PFSK-1 (cell line): ENCODE data around the gene CNOT3.

Experiments
- FOXP2 ChIP-seq: optimal IDR thresholded peaks from 2 replicates; pipeline ENCODE3; 2011; ENCODE audit warnings: borderline replicate concordance, control low read depth, inconsistent platforms; ENCODE audit not compliant: insufficient read depth; ENCODE audit errors: extremely low read length, extremely low read depth
- POLR2AphosphoS5 ChIP-seq: IDR thresholded peaks from 2 replicates; pipeline ENCODE4 v1.6.1; 2012; ENCODE audit warnings: low read depth, mild to moderate bottlenecking, control low read depth, low read length, moderate library complexity
- SIN3A ChIP-seq: IDR thresholded peaks from 2 replicates; pipeline ENCODE4 v1.6.1; 2012; ENCODE audit warnings: mild to moderate bottlenecking, low read length, moderate library complexity, borderline replicate concordance; ENCODE audit not compliant: insufficient read depth
- TAF1 ChIP-seq: IDR thresholded peaks from 2 replicates; pipeline ENCODE4 v1.6.1; 2012; ENCODE audit warnings: low read length, control low read depth, borderline replicate concordance; ENCODE audit not compliant: insufficient read depth
- TF ChIP-seq, protein P1 (sequence below), 2 experiments: IDR thresholded peaks; 2 replicates each; pipeline versions ENCODE4 v1.6.1 to v1.8.0; 2011 to 2012; ENCODE audit warnings: low read depth in 2 of 2, low read length in 2 of 2, control low read depth in 1 of 2, inconsistent platforms in 1 of 2, mild to moderate bottlenecking in 1 of 2, moderate library complexity in 1 of 2; ENCODE audit not compliant: insufficient read depth in 1 of 2

CNOT3 gene

GRCh38 chr19:54188215-54188871 lies 50.8 kb downstream of the CNOT3 start:
- TF ChIP-seq, protein P1, sequence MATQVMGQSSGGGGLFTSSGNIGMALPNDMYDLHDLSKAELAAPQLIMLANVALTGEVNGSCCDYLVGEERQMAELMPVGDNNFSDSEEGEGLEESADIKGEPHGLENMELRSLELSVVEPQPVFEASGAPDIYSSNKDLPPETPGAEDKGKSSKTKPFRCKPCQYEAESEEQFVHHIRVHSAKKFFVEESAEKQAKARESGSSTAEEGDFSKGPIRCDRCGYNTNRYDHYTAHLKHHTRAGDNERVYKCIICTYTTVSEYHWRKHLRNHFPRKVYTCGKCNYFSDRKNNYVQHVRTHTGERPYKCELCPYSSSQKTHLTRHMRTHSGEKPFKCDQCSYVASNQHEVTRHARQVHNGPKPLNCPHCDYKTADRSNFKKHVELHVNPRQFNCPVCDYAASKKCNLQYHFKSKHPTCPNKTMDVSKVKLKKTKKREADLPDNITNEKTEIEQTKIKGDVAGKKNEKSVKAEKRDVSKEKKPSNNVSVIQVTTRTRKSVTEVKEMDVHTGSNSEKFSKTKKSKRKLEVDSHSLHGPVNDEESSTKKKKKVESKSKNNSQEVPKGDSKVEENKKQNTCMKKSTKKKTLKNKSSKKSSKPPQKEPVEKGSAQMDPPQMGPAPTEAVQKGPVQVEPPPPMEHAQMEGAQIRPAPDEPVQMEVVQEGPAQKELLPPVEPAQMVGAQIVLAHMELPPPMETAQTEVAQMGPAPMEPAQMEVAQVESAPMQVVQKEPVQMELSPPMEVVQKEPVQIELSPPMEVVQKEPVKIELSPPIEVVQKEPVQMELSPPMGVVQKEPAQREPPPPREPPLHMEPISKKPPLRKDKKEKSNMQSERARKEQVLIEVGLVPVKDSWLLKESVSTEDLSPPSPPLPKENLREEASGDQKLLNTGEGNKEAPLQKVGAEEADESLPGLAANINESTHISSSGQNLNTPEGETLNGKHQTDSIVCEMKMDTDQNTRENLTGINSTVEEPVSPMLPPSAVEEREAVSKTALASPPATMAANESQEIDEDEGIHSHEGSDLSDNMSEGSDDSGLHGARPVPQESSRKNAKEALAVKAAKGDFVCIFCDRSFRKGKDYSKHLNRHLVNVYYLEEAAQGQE (IDR thresholded peaks at IDR 0.05; ENCODE audit: insufficient read depth in 1 of 2, low read depth in 2 of 2, low read length in 2 of 2): no peak
- TF ChIP-seq POLR2AphosphoS5 (no peak), SIN3A (no peak), FOXP2 (no peak), TAF1 (no peak)

DNA sequence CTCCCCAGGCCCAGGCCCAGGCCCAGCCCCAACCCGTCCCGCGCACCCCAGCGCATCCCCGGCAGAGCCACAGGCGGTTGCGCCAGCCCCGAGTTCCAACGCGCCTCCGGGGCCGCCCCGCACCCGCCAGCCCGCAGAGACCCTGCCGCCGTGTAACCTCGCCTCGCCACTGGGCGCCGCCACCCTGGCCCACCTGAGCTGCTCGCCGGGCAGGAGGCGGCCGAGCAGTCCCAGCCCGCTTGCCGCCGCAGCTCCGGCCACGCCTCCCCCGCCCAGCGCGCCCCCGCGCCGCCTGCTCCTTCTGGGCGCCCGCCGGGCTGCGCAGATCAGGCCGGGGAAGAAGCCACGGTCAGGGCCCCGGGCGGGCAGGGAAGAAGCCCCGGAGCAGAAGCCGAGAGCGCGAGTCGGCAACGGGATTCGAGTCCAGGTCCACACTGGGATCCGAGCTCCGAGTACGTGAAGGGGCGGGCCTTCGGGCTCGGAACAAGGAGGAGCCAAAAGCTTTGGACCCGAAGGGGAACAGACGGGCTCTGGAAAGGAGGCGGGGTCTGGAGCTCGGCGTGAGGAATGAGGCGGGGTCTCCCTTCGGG lies 51.7 kb downstream of the CNOT3 start, which contains the start of gene MBOAT7:
TSS of gene MBOAT7 (minus strand) at position 436 of the 590 bp plus-strand sequence. CDS start 1,072 bp downstream, outside the sequence.
- TF ChIP-seq FOXP2 (peak; percentile 46), SIN3A (no peak), TAF1 (peak; percentile 80; the same call in 1 of the 2 replicates), POLR2AphosphoS5 (peak; percentile 86; the same call in 1 of the 2 replicates)
- TF ChIP-seq, protein P1 (IDR thresholded peaks at IDR 0.05; ENCODE audit: insufficient read depth in 1 of 2, low read depth in 2 of 2, low read length in 2 of 2): no peak

DNA sequence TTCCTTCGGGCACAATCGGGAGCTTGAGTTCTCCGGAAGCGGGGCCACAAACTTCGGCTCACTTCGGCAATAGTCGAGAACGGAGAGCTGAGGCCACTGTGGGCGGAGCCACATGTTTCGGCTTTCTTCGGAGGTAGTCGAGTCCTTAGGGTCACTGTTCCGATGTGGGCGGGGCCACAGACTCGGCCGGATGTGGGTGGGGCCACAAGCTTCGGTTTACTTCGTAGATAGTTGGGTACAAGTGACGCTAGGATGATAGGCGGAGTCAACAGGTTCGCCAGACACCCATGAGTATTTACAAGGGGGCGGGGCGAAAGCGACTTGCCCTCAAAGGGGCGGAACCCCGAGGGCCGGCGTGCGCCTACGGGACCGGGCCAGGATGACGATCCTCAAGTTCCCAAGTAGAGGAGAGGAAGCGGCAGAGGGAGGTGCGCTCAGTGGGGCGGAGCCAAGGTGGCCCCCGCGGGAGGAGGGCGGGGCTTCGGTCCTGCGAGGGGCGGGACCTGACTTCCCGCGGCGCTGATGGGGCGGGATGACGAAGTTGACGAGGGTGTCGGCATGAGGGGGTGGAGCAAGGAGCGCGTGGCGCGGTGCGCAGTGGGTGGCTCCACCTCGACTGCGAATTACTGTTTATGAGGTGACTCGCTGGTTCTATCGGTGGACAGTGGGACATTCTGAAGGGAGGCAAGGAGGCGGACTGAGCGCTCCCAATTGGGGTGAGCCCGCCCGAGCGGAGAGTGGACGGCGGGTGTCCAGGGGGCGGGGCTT lies 52.4 kb downstream of the CNOT3 start:
- peak; percentile 53; the same call in 1 of the 2 replicates for TF ChIP-seq POLR2AphosphoS5
- TF ChIP-seq SIN3A: peak; percentile 66; the same call in 1 of the 2 replicates
- peak; percentile 90 for TF ChIP-seq FOXP2
- TF ChIP-seq, protein P1 (IDR thresholded peaks at IDR 0.05; ENCODE audit: insufficient read depth in 1 of 2, low read depth in 2 of 2, low read length in 2 of 2): no peak
- TF ChIP-seq TAF1: no peak

DNA sequence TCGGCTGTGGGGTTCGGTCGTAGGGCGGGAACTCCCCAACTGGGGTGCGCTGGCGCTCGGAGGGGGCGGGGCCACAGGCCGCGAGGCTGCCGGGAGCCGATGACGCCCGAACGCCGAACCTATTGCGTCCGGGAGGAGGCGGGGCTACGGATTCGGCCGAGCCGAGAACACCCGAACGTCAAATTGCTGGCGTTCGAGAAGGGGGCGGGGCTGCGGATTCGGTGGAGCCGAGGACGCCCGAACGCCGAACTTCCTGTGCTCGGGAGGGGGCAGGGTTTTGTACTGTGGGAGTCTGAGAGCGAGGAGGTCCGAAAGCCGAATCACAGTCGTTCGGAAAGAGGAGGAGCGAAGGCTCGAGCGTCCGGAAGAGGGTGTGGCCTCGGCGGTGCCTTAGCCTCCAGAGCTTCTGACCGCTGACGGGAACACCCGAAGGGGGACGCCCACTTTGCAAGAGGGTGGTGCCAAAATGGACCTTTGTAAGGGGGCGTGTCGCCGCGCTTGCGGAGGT lies 53.0 kb downstream of the CNOT3 start:
- TF ChIP-seq SIN3A: no peak
- peak; percentile 73 for TF ChIP-seq FOXP2
- no peak for TF ChIP-seq POLR2AphosphoS5

DNA sequence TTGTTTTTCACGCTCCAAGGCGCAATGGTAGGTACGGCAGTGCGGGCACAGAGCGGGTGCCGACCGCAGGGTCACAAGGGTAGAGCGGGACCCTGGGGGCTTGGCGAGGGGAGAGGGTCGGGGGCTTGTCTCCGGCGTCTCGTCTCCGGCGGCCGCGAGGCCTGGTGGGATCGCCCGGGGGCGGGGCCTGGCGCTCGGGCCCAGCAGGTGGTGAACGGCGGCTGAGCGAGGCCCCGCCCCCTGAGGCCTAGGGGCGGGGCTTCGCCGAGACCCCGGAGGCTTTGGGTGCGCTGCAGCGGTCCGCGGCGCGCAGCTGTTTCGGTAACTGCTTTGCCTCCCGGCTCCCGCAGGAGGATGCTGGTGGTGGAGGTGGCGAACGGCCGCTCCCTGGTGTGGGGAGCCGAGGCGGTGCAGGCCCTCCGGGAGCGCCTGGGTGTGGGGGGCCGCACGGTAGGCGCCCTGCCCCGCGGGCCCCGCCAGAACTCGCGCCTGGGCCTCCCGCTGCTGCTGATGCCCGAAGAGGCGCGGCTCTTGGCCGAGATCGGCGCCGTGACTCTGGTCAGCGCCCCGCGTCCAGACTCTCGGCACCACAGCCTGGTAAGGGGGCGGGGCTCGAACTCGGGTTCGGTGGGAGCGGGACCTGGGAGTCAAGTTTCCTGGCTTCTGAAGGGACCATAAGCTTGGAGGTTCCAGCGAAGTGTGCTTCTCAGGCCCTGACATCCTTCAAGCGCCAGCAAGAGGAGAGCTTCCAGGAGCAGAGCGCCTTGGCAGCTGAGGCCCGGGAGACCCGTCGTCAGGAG lies 53.6 kb downstream of the CNOT3 start, which contains the start of gene TSEN34:
TSS of gene TSEN34 (plus strand) at position 298 of the 800 bp plus-strand sequence. CDS start at position 355, 57 bp downstream.
- TF ChIP-seq TAF1 (0 out of 2 replicates have a peak, but pooled peaks have one; percentile 55), FOXP2 (no peak), POLR2AphosphoS5 (peak; percentile 71), SIN3A (no peak; the same call in 1 of the 2 replicates)
- TF ChIP-seq, protein P1 (IDR thresholded peaks at IDR 0.05; ENCODE audit: insufficient read depth in 1 of 2, low read depth in 2 of 2, low read length in 2 of 2): no peak
